Suppressor macrophage treated with lipopolysaccharide for 1 hour (primary cell): ENCODE measurements around the gene AHCYL2.
"Not testable (repeated sequence)": the region's sequence is repeated elsewhere in the genome, so short reads cannot be mapped to it uniquely, and the experiment has no call there.

Source experiments
- DNase-seq, 3 donors: peaks; one replicate each; pipeline ENCODE4 v3.0.0-alpha.2; 2020 to 2022

AHCYL2 gene

GRCh38 chr7:129433847-129434674 is 209.2 kb downstream of the AHCYL2 start, which contains the start of gene STRIP2:
Gene STRIP2, plus strand, starts transcription at chr7:129434432. Its CDS starts 41 bp downstream, at chr7:129434473.
- peak; percentile 87 to 95 (median 88) for DNase-seq

DNA sequence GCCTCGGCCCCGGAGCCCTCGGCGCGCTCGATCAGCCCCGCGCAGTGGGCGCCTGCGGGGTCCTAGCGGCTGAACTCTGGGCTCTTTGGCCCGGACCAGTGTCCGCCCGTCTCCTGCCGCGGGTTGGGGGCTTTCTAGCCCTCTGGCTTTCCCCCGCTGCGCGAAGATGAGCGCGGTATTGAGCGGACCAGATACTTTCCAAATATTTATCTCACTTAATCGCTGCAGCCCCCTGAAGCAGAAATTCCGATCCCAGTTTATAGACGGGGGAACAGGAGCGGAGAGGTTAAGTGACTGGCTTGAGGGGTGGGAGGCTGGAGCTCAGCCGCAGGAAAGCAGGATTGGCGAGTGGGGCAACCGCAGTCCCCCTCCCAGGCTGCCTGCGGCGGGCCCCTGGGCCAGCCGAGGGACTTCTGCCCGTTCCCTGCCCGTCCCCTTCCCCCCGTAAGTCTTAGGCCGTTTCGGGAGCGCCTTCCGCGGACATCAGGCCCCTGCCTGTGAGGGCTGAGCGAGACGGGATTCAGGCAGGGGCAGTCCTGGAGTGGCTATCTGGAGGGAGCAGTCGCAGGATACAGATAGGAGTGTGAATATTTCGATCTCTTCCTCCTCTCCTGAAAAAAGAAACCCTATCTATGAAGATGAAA is 210.0 kb downstream of the AHCYL2 start:
- DNase-seq = peak in 1 of 3 donors; percentile 33

GRCh38 chr7:129435414-129435829 is 210.6 kb downstream of the AHCYL2 start:
- DNase-seq = no peak

DNA sequence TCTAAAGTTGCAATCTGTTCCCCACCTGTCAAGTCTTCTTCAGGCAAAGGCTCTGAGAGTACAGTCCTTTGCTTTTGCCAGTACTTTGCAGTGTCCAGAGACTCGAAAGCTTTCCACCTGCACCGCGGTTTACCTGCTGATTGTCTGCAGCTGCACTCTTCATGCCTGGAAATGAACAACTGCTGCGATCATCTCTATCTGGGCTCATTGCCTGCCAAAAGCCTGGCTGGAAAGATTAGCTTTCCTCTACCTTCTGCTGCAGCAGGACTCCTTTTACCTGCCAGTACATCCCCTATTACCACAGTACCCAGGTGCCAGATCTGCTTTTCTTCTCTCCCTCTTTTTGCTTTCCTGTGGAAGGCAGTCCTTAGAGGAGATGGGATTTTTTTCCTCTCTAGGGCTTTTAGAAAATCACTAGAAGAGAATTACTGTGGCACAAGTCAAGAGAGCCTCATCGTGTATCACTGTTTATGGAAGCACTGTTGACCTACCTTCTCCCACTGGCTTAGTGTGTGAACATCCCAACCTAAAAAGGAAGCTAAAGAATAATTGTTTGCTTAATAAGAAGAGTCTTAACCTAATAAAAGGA is 211.6 kb downstream of the AHCYL2 start:
- DNase-seq = no peak

GRCh38 chr7:129437190-129437589 is 212.4 kb downstream of the AHCYL2 start:
- no peak for DNase-seq

DNA sequence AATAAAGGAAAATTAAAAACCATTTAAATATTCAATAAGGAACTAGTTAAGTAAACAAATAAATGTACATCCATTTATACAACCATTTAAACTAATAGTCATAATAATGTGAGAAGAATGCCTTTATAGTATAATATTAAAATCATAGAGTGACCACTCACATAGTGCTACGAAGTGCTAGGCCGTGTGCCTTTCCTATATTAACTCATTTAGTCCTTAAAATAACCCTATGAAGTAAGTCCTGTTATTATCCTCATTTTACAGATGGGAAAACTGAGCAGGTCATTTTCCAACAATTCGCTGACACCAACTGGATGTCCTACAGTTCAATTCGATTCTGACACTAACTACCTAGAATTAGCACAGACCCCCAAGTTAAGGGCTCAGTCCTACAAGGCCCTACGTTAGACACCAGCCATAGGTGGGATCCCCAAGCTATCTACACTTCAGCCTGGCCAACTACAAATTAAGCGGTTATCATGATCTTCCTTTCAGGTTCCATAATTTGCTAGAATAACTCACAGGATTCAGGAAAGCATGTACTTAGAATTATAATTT is 213.5 kb downstream of the AHCYL2 start:
- no peak for DNase-seq

GRCh38 chr7:129438839-129439651 is 214.2 kb downstream of the AHCYL2 start:
- peak; percentile 62 to 82 (median 75) for DNase-seq

DNA sequence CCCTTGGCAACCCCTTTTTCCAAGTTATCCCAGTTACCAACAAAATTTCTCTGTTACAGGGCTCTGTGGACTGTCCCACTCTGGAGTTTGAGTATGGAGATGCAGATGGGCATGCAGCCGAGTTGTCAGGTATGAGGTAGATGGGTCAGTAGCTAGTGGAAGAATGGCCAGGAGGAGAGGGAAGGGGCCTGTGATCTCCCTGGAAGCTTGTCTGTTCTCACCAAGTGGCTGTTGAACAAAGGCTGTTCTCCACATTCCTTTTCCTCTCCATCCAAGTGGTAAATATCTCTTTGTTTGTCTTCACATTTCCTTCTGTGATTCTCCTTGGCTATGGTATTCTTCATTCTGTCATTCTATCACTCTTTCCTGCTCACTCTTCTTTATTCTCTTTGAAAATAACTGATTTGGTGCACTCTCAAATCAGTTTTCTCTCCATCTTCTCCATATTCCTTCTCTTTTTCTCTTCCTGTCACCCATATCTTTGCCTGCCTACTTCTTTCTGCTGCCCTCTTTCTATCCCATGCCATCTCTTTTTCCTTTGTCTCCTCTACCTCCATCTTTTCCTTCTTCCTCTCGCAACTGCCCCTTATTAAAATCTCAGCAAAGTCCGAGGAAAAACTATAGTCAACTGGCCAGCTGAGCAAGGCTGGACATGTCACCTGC is 215.3 kb downstream of the AHCYL2 start:
- no peak for DNase-seq

DNA sequence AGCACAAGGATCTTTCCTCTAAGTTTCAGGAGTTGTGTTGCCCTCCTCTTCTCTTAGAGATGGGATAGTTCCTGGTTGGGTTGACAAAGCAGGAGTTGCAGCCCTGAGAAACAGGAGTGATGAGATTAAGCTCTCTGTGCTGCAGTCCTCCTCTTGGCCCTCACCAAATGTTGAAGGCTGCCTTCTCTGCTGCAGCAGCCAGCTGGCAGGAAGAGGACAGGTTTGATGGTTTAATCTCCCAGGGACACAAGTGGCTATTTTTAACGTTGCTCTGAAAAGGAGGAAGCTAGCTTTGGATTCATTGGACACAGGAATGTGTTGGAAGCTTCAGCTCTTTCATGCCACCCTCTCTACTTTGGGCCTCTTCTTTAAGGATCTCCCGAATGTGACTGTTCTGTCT is 218.8 kb downstream of the AHCYL2 start:
- DNase-seq = no peak

DNA sequence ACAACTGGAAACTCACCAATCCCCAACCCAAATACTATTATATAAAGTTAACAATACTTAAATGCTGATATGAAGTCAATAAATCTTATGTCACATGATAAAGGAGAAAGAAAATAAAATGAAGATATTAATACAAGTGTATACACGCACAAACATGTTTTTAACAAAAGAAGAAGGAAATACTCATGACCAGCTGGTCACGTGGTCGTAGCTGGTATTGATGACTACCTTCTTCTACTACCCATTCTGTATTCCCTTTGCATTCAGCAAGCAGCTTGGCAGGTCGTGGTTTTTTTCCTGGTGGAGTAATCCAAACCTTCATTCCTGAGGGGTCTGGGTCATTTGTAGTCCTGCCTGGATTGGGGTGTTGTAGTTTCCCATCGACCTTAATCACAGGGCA is 219.9 kb downstream of the AHCYL2 start:
- DNase-seq = peak in 1 of 3 donors; percentile 22

- not testable (repeated sequence) for DNase-seq
These were observed 222.1 kb downstream of the AHCYL2 start for GRCh38 chr7:129446925-129447324.

- DNase-seq = not testable (repeated sequence)
These were observed 222.6 kb downstream of the AHCYL2 start for GRCh38 chr7:129447445-129447844.

GRCh38 chr7:129448608-129449007 is 223.8 kb downstream of the AHCYL2 start:
- not testable (repeated sequence) for DNase-seq

DNA sequence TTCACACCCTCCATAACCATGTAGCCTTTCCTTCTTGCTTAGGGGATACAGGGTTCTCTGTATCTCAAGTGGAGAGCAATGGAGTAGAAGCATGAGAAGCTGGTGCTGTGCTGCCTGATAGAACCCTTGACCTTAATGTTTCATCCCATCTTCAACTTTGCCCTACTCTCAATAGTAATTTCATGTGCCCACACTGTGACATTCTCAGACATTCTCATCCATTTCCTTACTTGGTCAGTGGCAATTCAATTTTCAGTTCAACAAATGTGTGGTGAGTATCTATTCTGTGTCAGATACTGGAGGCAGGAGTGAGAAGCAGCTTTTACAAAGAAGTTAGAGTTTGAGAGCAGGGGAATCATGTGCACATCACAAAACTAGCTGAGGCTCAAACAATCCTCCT is 225.5 kb downstream of the AHCYL2 start:
- DNase-seq = no peak

GRCh38 chr7:129452589-129453231 is 227.9 kb downstream of the AHCYL2 start:
- no peak for DNase-seq

DNA sequence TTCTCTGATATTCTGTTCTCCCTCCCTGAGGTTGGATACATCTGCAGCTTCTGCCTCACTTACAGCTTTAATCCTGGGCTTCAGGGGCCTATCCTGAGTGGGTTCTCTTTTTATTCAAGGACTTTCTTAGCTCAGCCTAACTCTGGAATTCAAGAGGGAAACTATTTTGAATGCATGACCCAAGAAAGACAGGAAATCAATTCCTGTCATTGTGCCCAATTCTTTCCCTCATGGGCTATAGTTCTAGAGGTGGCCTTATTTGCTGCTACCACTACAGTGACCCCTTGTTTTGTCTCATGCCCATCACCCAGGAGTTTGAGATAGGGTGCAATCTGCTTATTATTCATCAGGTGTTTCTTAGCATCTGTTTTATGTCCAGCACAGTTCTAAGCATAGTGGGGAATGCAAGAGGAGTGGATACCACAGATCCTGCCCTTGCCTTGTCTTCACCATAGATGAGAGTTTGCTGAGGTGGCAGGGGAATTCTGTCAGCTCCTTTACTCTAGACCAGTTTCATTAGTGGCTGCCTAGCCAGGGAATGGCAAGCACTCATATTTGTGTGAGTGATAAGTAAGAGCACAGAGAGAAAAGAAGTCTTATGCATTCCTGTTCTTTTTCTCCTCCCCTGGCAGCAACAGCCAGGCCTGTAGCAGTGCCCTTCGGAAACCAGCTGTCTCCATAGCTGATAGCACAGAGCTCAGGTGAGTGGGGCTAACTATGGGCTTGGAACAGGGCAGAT is 228.8 kb downstream of the AHCYL2 start:
- DNase-seq = no peak

DNA sequence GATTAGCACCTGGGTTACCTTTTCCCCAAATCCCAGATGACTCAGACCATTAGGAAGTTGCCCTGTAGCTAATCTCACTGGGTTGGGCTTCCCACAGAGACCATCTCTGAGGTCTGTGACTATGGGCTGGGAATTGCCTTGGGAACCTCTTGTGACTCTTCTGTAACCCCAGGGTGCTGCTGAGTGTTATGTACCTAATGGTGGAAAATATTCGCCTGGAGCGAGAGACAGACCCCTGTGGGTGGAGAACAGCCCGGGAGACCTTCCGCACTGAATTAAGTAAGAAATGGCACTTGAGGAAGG is 229.4 kb downstream of the AHCYL2 start:
- no peak for DNase-seq

DNA sequence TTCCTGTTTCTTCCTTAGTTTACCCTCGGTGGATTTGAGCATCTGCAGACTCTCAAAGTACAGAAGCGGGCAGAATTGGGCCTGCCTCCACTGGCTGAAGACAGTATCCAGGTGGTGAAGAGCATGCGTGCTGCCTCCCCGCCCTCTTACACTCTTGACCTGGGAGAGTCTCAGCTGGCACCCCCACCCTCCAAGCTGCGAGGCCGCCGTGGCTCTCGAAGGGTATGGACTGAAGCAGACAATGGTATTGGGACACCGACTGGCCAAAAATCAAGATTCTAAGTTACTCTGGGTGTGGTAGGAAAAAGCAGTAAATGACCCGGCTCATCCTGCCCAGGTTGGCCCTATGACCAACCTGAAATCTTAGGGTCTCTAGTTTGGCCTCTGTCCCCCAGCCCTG is 231.6 kb downstream of the AHCYL2 start:
- DNase-seq = no peak

DNA sequence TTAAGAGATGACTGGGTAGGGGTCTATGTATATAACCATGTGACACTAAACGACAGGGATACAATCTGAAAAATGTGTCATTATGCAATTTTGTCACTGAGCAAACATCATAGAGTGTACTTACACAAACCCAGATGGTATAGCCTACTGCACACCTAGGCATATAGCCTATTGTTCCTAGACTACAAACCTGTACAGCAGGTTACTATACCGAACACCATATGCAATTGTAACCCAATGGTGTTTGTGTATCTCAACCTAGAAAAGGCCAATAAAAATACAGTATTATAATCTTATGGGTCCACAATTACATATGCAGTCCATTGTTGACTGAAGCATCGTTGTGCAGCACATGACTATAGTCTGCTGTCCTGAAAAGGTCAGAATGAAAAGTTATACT is 232.3 kb downstream of the AHCYL2 start:
- DNase-seq = no peak

DNA sequence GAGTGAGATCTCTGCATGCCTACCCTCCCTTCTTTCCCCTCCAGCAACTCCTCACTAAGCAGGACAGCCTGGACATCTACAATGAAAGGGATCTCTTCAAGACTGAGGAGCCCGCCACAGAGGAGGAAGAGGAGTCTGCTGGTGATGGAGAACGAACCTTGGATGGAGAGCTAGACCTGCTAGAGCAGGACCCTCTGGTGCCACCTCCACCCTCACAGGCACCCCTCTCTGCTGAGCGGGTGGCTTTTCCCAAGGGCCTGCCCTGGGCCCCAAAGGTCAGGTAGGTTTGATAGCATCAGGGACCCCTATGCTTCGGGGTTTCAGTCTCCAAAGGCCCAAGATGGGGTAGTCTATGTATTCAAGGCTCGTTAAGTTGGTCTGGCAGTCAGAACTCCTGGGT is 233.3 kb downstream of the AHCYL2 start:
- no peak for DNase-seq

DNA sequence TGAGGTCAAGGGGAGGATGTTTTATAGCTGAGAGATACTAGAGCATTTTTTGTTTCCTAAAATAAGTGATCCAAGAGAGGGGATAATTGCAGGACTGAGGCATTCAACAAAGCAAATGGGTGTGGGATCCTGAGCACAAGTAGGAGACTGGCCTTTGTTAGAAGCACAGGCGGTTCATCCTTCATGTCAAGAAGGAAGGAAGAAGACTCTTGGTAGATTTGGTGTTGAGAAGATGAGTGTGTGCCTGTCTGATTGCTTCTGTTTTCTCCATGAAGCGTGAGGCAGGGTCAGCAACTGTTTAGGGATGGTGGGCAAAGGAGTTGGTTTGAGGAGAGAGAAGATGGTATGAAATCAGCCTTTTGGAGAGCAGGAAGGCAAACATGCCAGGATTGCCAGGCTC is 237.0 kb downstream of the AHCYL2 start:
- no peak for DNase-seq
